Nephron progenitor cell (in vitro differentiated cells): ENCODE results near the gene MTERF4.
A peak's percentile ranks its signal among the peaks of the same experiment; 100 is the strongest.

Experiments used
- DNase-seq: peaks from one replicate; pipeline ENCODE4 v3.0.0; 2021
- H3K27ac Mint-ChIP-seq: 2 replicates; pipeline ENCODE4 v1.8.0; 2021; ENCODE audit warnings: mild to moderate bottlenecking, moderate library complexity, mixed read lengths
- H3K27me3 Mint-ChIP-seq: 2 replicates; pipeline ENCODE4 v1.8.0; 2021; ENCODE audit warnings: mild to moderate bottlenecking, low read depth, mixed read lengths; ENCODE audit not compliant: poor library complexity
- H3K36me3 Mint-ChIP-seq: 2 replicates; pipeline ENCODE4 v1.8.0; 2021; ENCODE audit warnings: low read depth, mixed read lengths
- H3K4me1 Mint-ChIP-seq: 2 replicates; pipeline ENCODE4 v1.8.0; 2021; ENCODE audit warnings: mixed read lengths
- H3K4me3 Mint-ChIP-seq: 2 replicates; pipeline ENCODE4 v1.8.0; 2021; ENCODE audit warnings: mild to moderate bottlenecking, moderate library complexity, mixed read lengths
- H3K9me3 Mint-ChIP-seq: 2 replicates; pipeline ENCODE4 v1.8.0; 2021; ENCODE audit warnings: mild to moderate bottlenecking, moderate library complexity, mixed read lengths
- TF ChIP-seq, protein P1 (sequence below): fragments of 200-600 bp; sonication (generic); IDR thresholded peaks from 2 replicates; pipeline ENCODE4 v1.5.0; 2021; ENCODE audit warnings: antibody characterized with exemption

MTERF4 gene

DNA sequence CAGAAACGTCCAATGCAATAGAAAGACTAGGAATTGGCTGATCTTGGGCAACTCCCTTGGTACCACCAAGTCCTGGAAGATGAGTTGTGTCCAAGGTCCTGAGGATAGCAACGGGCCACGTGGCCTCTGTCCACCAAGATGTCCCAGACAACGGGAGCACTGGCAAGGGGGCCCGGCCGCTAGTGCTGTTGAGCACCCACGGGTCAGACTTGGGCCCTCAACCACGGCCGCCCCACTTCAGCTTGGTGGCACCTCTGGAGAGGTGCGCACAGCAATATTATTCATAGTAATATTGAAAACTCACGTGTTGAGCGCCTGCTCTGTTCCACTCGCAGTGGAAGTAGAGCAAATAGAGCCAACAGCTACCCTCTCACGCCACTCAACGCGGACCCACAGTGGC lies 28.2 kb upstream of the MTERF4 start:
- Mint-ChIP-seq H3K4me1 (no peaks in the 10 kb centered on the region), H3K36me3 (peaks cover 20% of the 10 kb centered on the region), H3K9me3 (no peaks in the 10 kb centered on the region), H3K27ac (no peak overlapping the region), H3K27me3 (no peaks in the 10 kb centered on the region), H3K4me3 (no peak overlapping the region)
- TF ChIP-seq, protein P1, sequence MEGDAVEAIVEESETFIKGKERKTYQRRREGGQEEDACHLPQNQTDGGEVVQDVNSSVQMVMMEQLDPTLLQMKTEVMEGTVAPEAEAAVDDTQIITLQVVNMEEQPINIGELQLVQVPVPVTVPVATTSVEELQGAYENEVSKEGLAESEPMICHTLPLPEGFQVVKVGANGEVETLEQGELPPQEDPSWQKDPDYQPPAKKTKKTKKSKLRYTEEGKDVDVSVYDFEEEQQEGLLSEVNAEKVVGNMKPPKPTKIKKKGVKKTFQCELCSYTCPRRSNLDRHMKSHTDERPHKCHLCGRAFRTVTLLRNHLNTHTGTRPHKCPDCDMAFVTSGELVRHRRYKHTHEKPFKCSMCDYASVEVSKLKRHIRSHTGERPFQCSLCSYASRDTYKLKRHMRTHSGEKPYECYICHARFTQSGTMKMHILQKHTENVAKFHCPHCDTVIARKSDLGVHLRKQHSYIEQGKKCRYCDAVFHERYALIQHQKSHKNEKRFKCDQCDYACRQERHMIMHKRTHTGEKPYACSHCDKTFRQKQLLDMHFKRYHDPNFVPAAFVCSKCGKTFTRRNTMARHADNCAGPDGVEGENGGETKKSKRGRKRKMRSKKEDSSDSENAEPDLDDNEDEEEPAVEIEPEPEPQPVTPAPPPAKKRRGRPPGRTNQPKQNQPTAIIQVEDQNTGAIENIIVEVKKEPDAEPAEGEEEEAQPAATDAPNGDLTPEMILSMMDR, result no peak
- no peak for DNase-seq

DNA sequence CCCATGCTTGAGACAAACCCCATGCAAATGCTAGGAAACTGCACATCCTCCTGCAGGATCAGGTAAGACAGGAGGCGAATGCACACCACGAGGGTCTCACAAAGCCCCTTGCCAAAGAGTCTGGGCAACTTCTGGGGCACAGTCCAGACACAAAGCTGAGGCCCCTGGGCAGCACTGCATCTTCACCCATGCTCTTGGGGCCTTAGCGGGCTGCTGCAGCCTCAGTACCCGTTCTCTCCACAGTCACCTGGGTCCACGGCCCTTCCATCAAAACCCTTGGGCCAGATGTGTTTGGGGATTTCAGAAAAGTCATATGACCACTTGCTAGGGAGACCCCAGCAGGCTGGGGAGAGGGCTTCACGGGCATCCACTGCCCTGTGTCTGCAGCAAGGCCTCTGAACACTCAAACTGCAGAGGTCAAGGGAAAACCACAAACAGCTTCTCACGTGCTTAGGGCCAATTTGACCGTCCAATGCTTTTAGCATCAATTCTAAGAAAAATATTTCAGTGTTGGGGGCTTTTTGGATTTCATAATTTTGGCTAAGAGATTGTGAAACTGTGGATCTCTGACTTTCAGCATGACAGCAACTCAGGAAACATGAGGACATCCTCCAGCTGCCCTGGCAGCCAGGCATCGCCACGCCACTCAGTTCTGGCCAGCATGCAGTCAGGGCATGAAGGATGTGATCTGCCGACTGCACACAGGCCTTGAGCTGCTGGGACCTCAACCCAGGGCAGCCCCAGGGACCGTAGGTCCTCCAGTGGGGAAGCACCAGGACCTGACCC lies 27.2 kb upstream of the MTERF4 start:
- DNase-seq, result no peak
- TF ChIP-seq, protein P1, result no peak
- Mint-ChIP-seq H3K36me3 (peaks cover 20% of the 10 kb centered on the region), H3K4me1 (no peaks in the 10 kb centered on the region), H3K4me3 (no peak overlapping the region), H3K27ac (no peak overlapping the region), H3K27me3 (no peaks in the 10 kb centered on the region), H3K9me3 (no peaks in the 10 kb centered on the region)

DNA sequence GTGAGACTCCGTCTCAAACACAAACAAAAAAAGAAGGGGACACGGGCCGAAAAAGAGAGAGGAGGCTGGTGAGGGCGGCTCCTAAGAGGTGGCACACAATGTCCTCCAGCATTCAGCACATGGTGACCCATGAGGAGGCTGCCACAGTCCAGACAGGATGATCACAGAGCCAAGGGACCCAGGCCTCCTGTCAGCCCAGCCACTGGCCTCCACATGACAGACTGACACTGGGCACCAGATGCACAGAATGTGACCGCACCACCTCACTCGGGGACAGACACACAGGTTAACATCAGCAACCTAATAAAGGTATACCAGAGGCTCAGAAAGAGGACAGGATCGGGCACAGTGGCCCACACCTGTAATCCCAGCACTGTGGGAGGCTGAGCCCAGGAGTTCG lies 26.2 kb upstream of the MTERF4 start:
- Mint-ChIP-seq H3K4me3 (no peak overlapping the region), H3K27ac (no peak overlapping the region), H3K4me1 (no peaks in the 10 kb centered on the region), H3K36me3 (peaks cover 16% of the 10 kb centered on the region), H3K9me3 (no peaks in the 10 kb centered on the region), H3K27me3 (no peaks in the 10 kb centered on the region)
- DNase-seq, result no peak
- TF ChIP-seq, protein P1, result no peak

DNA sequence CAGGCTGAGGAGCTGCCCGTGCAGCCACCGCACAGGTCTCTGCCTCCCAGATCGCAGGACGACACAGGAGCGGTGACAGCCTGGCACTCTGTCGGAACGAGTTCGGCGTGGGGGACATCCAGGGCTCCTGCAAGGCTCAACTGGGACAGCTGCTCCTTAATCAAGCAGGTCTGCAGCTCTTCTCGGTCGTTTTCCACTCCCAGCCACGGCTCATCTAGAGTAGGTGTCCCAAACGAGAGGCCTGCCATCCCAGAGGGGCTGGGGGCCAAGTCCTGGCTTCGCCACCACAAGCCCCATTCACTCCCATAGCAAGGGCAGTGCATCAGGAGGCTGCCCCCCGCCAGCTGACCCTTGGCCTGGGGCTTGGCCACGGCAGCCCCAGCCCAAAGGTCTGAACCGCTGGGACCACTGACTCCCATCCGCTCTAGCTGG lies 24.7 kb upstream of the MTERF4 start:
- Mint-ChIP-seq H3K36me3 (peaks cover 10% of the 10 kb centered on the region), H3K27me3 (no peaks in the 10 kb centered on the region), H3K9me3 (no peaks in the 10 kb centered on the region), H3K4me3 (no peak overlapping the region), H3K27ac (no peak overlapping the region), H3K4me1 (no peaks in the 10 kb centered on the region)
- DNase-seq, result no peak
- TF ChIP-seq, protein P1, result no peak

DNA sequence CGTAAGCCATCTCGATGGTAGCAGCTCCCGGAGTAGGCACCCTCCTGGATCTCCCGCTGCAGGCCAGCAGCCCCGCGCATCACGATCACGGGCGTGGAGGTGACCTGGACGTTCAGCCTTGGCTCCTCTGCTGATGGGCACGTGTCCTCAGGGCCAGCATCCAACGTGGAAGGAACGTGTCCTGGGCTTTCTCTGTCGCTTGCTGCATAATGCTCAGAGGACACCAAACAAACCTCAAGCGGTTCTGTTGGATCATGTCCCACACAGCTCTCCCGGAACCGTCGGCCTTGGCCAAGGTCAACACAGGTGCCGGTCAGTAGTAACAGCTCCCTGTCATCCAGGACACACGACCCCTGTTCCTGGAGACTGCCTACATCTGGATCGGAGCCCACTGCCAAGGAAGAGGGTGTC lies 24.1 kb upstream of the MTERF4 start:
- H3K27me3 Mint-ChIP-seq, result no peaks in the 10 kb centered on the region
- no peaks in the 10 kb centered on the region for H3K4me1 Mint-ChIP-seq
- TF ChIP-seq, protein P1, result no peak
- H3K36me3 Mint-ChIP-seq, result peaks cover 16% of the 10 kb centered on the region
- no peak overlapping the region for H3K4me3 Mint-ChIP-seq
- H3K9me3 Mint-ChIP-seq, result no peaks in the 10 kb centered on the region
- DNase-seq, result no peak
- H3K27ac Mint-ChIP-seq, result peak overlapping the region; percentile 68

DNA sequence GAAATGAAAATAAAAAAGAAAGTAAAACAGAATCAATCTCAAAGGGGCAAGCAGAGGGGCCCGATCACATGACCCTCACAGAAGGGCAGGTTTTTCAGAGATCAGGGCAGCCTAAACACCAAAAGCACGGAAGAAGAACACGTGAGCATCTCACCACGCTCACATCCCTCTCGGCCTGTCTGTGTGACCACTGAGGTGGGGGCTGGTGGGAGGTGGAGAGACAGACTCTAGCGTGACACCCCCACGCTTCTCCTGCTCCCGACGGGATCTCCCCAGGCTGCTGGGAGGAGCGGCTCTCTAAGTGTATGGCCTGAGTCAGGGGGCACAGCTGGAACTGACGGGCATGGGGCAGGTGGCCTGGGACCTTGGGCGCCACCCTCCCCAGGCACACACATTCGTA lies 23.5 kb upstream of the MTERF4 start:
- H3K4me3 Mint-ChIP-seq, result no peak overlapping the region
- H3K27me3 Mint-ChIP-seq, result no peaks in the 10 kb centered on the region
- peaks cover 18% of the 10 kb centered on the region for H3K36me3 Mint-ChIP-seq
- no peak overlapping the region for H3K27ac Mint-ChIP-seq
- no peaks in the 10 kb centered on the region for H3K9me3 Mint-ChIP-seq
- H3K4me1 Mint-ChIP-seq, result no peaks in the 10 kb centered on the region
- TF ChIP-seq, protein P1, result no peak
- no peak for DNase-seq
